A549 (cell line): ENCODE results near the gene UGT3A1.

Experiments
- CBX8 ChIP-seq: fragments of 200-600 bp; sonication (generic); IDR thresholded peaks from 2 replicates; pipeline ENCODE4 v1.6.1; 2016
- CEBPB ChIP-seq, 2 experiments: fragments of >200 bp in 1 of 2; sonication (Bioruptor Twin) in 1 of 2; formaldehyde crosslinking in 1 of 2; IDR thresholded peaks; 2 replicates each; pipeline ENCODE4 v1.6.1; 2012 to 2016
- HOXB5 ChIP-seq: fragments of 250-450 bp; sonication (Bioruptor Pico); IDR thresholded peaks from 2 replicates; pipeline ENCODE4 v1.5.0; 2020; ENCODE audit warnings: mild to moderate bottlenecking, moderate library complexity
- KDM5A ChIP-seq: fragments of 200-600 bp; sonication (generic); IDR thresholded peaks from 2 replicates; pipeline ENCODE4 v1.6.1; 2016; ENCODE audit warnings: antibody characterized with exemption, mild to moderate bottlenecking
- POLR2A ChIP-seq: IDR thresholded peaks from 2 replicates; pipeline ENCODE4 v1.6.1; 2012; ENCODE audit warnings: mild to moderate bottlenecking, low read length
- REST ChIP-seq: fragments of 200-600 bp; sonication (generic); IDR thresholded peaks from 2 replicates; pipeline ENCODE4 v1.6.1; 2016; ENCODE audit warnings: antibody characterized with exemption, mild to moderate bottlenecking, moderate library complexity
- RFX5 ChIP-seq: fragments of 450-650 bp; IDR thresholded peaks from 2 replicates; pipeline ENCODE4 v1.7.1; 2014; ENCODE audit warnings: antibody characterized with exemption, mild to moderate bottlenecking, moderate library complexity
- TF ChIP-seq, protein P1 (sequence below): fragments of >200 bp; sonication (Bioruptor Twin); formaldehyde crosslinking; IDR thresholded peaks from 3 replicates; pipeline ENCODE4 v1.5.1; 2016
- TF ChIP-seq, protein P2 (sequence below): IDR thresholded peaks from 2 replicates; pipeline ENCODE4 v1.6.1; 2012
- TF ChIP-seq, protein P3 (sequence below): fragments of 150-350 bp; IDR thresholded peaks from 2 replicates; pipeline ENCODE4 v1.6.1; 2014; ENCODE audit warnings: low read depth, mild to moderate bottlenecking, low read length

DNA sequence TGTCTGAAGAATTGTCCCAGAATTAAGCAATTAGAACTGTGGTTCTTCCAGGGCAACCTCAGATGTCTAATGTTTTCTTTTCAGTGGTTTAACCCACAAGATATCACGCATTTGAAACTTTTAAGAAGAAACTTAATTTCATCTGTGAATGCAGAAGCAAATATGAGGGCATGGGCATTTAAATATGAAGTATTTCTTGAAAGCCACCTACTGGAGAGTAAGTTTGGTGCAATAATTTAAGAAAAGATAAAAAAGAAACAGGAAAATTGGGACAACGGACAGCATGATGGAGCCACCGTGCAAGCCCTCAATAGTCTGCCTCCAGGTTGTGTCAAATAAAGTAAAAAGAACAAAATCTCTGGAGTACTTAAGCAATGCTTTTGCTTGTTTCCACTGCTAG is 51.6 kb downstream of the UGT3A1 start:
- TF ChIP-seq, protein P1, sequence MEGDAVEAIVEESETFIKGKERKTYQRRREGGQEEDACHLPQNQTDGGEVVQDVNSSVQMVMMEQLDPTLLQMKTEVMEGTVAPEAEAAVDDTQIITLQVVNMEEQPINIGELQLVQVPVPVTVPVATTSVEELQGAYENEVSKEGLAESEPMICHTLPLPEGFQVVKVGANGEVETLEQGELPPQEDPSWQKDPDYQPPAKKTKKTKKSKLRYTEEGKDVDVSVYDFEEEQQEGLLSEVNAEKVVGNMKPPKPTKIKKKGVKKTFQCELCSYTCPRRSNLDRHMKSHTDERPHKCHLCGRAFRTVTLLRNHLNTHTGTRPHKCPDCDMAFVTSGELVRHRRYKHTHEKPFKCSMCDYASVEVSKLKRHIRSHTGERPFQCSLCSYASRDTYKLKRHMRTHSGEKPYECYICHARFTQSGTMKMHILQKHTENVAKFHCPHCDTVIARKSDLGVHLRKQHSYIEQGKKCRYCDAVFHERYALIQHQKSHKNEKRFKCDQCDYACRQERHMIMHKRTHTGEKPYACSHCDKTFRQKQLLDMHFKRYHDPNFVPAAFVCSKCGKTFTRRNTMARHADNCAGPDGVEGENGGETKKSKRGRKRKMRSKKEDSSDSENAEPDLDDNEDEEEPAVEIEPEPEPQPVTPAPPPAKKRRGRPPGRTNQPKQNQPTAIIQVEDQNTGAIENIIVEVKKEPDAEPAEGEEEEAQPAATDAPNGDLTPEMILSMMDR = no peak
- TF ChIP-seq REST (no peak), HOXB5 (no peak), KDM5A (no peak), RFX5 (no peak), CBX8 (no peak), POLR2A (no peak), CEBPB (IDR thresholded peaks at IDR 0.05) (no peak)
- TF ChIP-seq, protein P2, sequence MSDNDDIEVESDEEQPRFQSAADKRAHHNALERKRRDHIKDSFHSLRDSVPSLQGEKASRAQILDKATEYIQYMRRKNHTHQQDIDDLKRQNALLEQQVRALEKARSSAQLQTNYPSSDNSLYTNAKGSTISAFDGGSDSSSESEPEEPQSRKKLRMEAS = no peak
- TF ChIP-seq, protein P3, sequence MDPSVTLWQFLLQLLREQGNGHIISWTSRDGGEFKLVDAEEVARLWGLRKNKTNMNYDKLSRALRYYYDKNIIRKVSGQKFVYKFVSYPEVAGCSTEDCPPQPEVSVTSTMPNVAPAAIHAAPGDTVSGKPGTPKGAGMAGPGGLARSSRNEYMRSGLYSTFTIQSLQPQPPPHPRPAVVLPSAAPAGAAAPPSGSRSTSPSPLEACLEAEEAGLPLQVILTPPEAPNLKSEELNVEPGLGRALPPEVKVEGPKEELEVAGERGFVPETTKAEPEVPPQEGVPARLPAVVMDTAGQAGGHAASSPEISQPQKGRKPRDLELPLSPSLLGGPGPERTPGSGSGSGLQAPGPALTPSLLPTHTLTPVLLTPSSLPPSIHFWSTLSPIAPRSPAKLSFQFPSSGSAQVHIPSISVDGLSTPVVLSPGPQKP = no peak
